Stromal cell of bone marrow (primary cell): Measurements from ENCODE around the gene STAP2.

ENCODE experiments used
- DNase-seq: peaks from one replicate; pipeline ENCODE4 v3.0.0-alpha.2; 2012; ENCODE audit warnings: low read depth

STAP2 gene

DNA sequence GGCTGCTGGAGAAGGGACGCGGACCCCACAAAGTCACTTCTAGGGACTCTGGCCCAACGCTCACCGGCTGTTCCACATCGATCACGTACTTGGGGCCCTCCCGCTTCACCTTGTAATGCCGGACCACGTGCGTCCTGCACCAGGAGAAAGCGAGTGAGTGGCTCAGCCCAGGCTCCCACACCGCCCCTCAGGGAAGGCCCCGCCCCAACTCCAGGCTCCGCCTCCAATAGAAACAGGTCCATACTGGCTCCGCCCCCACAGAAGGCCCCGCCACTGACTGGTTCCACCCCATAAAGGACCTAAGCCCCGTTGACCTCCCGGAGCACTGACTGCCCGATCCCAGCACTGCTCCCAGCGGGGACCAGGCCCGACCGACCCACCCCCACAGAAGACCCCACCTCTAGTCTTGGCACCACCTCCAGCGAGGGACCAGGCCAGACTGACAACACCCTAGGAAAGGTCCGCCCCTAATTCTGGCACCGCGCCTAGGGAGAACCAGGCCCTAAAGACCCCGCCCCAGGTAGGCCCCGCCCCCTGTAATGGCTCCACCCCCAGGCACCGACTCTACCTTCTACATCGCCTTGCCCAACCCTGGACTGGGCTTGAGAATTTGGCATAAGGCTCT, 11.3 kb downstream of the STAP2 start:
- DNase-seq = no peak

DNA sequence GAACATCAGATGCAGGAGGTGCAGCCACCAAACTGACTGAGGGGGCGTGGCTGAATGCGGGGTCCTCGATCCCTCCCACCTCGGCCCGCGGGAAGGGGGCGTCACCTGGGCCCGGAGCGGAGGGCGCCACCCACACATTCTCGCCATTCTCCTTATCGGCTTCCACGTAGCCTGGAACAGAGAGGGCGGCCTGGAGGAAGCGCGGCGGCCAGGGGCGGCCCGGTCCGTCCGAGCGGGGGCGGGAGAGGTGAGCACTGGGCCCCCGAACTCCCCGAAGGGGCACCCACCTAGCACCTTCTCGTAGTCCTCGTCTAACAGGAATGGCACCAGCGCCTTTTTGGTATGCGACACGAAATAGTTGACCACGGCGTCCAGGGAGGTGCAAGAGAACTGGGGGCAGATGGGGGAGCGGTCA, 11.8 kb downstream of the STAP2 start:
- DNase-seq = no peak

DNA sequence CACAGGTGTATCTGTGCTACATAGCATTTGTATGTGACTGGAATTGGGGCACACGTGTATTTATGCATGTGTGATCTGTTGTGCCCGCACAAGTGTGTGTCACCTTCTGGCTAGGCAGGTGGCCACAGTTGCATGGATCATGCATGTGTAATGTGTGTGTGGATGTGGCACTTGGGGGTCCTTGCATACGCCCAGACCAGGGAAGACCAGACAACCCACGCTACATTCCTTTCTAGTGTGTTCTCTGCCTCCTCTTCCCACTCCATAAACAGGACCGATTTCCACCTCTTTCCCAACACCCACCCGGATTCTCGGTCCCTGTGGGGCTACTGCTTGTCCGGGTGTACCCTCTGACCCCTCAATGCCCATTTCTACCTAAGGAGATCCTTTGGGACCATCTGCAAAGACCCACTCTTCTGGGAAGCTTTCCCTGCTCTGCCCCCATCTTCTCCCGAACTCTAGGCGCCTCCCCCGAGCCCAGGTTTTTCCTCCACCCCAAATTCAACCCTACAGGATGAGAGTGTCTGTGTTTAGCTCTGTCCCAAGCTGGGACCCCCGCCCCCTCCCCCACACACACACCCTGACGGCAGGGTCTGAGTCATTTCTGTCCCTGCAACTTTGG, 12.3 kb downstream of the STAP2 start:
- no peak for DNase-seq

DNA sequence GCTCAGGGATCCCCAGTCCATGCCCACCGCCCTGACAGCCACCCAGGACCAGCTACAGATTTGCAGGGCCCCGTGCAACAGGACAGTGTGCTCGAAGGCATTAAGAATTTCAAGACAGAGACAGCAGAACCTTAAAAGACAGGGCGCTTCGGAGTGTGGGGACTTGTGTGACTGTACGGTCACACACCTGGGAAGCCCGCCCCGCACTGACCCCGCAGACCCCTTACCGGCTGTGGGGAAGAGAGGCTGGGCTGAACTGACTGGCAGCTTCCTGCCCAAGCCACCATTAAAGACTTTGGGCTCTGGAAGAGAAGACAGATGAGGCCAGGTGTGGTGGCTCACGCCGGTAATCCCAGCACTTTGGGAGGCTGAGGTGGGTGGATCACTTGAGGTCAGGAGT, 14.4 kb downstream of the STAP2 start:
- DNase-seq = no peak

DNA sequence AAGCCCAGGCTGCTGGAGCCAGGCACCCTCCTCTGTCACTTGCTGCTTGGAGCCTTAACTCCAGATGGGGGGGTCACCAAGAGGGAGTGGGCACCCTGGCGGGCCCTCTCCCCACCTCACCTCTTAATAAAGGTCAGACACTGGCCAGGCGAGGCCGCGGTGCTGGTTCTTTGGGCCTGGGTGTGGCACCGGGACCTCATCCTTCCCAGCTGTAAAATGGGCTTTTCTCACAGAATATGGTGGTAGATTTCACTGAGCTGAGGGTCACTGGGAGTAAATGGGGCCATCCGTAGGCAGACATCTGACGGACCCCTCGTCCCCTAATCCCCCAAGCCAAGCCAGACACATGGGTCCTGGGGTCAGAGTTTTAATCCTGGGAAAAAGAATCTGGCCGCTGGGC, 14.9 kb downstream of the STAP2 start:
- DNase-seq = no peak

DNA sequence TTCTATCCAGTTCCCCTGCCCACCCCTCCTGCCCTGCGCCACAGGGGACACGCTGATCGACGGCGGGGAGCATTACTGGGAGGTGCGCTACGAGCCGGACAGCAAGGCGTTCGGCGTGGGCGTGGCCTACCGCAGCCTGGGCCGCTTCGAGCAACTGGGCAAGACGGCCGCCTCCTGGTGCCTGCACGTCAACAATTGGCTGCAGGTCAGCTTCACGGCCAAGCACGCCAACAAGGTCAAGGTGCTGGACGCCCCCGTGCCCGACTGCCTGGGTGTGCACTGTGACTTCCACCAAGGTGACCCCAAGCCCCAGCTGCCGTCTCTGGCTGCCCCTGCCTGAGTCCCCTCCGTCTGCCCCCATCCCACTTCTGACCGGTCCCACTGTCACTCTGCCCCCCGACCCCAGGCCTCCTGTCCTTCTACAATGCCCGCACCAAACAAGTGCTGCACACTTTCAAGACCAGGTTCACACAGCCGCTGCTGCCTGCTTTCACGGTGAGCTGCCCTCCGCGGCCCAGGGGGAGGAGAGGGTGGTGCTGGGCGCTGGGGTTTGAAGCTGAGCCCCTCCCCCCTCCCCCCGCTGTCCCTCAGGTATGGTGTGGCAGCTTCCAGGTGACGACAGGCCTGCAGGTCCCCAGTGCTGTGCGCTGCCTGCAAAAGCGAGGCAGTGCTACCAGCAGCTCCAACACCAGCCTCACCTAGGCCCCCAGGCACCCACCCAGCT, 15.5 kb downstream of the STAP2 start:
- no peak for DNase-seq

DNA sequence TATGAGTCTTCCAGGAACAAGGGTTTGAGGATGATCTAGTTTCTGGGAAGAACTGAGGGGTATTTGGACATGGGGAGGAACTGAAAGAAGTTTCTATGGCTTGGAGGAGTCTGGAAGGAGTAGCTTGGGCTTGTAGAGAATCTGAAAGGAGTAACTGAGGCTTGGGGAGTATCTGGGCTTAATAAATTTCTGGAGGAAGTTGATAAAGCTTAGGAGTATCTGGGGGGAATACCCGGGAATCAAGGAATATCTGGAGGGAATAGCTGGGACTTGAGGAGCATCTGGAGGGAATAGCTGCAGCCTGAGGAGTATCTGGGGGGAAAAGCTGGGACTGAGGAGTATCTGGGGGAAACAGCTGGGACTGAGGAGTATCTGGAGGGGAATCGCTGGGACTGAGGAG, 18.2 kb downstream of the STAP2 start:
- DNase-seq = no peak

DNA sequence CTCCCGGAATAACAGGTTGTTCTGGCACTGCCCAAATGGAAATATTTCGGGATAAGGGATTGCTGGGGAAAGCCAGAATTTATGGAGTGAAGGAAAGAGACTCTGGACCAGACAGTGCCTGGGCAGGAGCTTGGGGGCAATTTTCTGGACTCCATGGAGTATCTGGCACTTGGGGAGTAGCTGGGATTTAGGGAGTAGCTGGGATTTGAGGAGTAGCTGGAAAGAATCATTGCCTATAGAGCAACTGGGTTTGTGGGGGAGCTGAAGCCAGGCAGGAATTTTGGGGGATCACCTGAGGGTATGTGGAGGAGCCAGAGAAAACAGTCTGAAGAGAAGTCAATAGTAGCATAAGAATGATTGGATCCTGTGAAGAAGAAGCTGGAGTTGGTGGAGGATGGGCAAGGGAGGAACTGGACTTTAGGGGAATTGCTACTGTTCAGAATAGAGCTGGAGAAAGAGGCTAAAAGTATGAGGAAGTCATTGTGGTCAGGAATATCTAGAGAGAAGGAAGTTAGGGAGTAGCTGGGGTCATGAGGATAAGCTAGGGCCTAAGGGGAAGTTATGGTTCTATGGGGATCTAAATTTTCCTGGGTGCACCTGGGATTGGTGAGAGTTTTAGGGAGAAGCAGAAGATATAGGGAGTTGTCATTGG, 19.4 kb downstream of the STAP2 start:
- no peak for DNase-seq

DNA sequence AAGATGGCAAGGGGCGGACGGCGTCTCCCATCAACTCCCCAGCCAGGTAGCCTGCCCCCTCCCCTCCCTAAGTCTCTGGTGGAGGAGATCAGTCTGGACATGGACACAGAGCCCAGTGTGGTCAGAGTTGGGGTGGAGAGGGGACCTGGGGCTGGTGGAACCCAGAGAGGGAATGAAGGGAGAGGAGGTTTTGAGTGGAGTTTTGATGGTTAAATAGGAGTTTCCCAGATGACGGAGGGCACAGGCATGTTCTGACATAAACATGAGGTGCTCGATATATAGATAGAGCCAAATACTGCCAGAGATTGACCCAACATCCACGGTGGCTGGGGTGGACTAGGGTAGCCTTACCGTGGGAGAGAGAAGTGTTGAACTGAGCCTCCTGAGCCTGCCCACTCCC, 20.2 kb downstream of the STAP2 start:
- no peak for DNase-seq

DNA sequence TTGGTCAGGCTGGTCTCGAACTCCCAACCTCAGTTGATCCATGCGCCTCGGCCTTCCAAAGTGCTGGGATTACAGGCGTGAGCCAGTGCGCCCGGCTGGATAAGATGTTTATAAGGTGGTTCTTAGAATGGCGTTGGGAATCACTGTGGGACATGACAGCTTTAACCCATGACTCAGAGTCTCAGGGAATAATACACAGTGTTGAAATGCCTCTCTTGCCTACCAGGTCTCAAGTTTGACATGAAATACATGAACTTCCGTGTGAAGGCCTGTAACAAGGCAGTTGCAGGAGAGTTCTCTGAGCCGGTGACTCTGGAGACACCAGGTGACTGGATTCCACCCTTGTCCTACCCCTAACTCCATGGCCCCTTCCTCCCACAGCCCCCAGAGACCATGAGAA, 21.7 kb downstream of the STAP2 start:
- no peak for DNase-seq

DNA sequence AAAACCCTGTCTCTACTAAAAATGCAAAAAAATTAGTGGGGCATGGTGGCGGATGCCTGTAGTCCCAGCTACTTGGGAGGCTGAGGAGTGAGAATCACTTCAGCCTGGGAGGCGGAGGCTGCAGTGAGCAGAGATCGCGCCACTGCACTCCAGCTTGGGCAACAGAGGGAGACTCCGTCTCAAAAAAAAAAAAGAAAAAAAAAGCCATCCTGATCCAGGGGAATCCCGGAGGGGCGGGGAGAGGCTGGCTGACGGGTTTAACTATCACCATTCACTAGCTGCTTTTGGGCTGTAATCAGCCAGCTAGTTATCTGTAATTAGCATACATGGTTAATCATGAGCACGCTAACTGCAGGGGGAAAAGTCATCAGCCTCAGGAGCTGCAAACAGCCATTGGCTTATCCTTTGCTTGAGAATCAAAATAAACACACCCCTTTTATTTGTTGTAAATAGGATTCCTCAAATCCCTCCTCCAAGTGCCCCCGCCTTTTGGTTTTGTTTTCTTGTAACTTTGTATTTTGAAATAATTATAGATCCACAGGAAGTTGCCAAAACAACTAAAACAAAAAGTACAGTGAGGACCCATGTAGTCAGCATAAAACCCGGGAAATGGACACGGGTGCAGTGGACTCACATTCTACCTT, 24.7 kb downstream of the STAP2 start:
- DNase-seq = no peak

DNA sequence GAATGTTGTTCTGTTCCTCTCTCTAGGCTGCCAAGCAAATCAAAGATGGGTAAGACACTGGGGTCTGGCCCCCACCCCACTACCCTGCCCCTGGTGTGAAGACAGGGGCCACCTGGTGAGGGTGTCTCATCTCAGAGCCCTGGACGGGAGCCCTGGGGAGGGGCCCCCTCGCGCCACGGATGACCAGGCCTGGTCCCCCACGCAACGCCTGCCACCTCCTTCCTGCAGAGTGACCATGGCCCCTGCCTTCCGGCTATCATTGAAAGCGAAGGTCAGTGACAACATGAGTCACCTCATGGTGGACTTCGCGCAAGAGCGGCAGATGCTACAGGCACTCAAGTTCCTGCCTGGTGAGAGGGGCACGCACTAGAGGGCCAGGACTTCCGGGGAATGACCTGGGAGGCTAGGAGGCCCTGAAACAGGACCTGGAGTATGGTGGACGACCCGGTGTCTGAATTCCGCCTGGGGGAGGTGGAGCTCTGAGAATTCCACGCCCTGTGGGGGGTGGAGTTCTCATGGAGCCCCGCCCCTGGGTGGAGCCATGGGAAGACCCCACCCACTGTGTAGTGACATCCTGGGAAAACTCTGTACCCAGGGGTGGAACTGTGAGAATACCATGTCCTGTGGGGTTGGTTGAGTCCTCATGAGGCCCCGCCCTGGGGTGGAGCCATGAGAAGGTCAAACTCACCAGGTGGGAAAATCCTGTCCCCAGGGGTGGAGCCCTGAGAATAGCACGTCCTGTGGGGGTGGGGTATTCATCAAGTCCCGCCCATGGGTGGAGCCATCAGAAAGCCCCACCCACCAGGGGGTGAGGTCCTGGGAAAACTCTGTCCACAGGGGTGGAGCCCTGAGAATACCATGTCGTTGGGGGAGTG, 28.1 kb downstream of the STAP2 start:
- no peak for DNase-seq

DNA sequence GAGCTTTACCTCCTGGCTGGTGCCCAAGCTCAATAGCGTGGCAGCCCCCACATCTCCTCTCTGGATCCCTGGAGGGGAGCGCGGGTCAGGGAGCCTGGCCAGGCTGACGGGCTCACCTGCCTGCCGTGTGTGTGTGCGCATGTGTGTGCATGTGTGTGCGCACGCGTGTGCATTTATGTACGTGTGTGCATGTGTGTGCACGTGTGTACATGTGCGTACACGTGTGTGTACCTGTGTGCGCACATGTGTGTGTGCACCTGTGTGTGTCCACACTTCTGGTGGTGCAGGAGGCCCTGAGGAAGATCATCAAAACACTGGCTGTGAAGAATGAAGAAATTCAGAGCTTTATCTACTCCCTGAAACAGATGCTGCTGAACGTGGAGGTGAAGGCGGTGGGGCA, 33.0 kb downstream of the STAP2 start:
- no peak for DNase-seq

DNA sequence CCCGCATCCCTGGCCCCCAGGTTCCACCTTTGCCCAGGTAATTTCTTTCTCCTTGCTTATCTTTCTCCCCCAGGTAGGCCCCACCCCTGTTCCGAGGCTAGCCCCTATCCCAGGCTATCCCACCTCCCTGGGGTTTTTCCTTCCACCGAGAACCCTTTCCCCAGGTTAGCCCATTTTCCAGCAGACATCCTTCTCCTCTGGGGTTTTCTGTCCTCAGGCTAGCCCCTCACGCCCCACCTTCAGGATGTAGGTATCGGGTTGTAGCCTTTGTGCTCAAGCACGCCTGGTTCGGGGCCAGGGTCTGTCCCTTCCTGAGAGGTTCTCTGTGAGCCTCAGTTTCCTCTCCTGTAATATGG, 33.4 kb downstream of the STAP2 start:
- DNase-seq = no peak

DNA sequence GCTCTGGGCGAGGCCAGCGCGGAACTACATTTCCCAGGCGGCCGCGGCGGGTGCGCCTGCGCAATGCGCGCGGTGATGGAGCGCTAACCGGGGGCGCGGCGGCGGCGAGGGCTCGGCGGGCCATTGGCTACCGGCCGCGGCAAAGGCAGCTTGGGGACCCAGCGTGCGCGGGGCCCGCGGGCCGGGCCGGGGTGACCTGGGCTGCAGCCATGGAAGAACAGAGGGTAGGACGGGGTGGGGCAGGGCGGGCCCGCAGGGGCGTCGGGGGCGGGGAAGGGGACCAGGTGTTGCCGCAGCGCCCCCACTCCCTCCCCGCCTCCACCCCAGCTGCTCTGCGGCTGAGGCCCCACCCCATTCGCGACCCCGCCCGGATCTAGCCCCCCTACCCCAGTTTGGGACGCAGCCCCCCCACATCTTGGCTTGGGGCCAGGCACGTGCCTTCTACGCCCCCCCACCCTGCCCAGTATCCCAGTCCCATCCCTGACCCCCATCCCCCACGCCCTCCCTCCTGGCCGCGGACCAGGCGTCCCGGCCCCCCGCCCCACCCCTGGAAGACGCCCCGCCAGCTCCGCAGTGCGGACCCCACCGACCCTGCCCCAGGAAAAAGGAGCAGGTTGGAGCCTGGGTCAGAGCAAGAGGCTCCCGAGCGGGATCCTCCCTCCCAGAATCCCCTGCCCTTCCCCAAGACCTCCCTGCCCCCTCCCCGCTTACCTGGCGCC, 33.9 kb downstream of the STAP2 start, which contains the start of gene FSD1:
Gene FSD1, plus strand, starts transcription at position 61 of the 719 bp plus-strand sequence. Its CDS starts 149 bp downstream, at position 210.
- peak; percentile 3 for DNase-seq

DNA sequence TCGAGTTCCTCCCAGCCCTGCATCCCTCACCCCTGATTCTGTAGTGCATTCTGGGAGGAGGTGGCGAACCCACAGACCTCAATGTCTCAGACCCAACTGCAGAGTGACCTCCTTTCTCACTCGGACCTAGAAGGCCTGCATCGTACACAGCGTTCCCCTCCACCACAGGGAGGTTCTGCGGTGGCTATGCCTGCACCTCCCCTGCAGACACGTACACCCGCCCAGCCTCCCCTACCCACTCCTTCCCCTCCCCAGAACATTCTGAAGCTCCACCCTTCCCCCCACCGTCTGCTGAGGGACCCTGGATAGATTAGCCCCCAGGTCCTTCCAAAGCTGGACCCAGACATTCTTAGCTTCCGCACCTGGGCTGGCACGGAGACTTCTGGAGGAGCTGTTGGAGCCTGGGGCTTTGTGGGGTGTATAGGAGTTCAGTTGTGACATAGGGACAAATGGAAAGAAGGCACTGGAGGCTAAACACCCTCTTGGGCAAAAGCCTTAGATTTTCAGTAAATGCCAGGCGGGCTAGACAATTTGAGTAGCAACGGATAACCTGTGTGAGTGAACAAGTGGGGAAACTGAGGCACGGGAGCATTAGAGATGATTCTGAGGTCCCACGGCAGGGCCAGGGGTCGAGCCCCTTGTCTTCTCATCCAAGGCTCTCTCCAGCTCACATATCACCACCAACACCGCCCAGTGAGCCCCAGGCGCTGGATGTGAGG, 34.6 kb downstream of the STAP2 start:
- no peak for DNase-seq

DNA sequence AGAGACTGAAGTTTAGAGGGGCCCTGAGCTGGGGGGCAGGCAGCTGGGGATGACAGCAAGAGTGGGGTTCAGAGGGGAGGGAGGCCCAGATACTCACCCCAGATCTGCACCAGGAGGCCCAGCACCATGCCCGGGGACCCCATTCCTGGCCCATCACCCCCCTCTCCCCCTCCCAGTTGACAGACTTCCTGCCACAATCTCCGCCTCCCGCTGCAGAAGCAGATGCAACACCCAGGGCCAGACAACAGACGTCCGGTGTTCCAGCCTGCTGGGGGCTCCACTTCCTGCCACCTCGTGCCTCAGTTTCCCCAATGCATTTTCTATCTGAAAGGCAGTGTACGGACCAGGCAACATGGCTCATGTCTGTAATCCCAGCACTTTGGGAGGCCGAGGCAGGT, 36.4 kb downstream of the STAP2 start, which contains the start of gene TMIGD2:
Gene TMIGD2, minus strand, starts transcription at position 147 of the 398 bp plus-strand sequence. Its CDS starts 4 bp downstream, at position 143.
- DNase-seq = no peak

DNA sequence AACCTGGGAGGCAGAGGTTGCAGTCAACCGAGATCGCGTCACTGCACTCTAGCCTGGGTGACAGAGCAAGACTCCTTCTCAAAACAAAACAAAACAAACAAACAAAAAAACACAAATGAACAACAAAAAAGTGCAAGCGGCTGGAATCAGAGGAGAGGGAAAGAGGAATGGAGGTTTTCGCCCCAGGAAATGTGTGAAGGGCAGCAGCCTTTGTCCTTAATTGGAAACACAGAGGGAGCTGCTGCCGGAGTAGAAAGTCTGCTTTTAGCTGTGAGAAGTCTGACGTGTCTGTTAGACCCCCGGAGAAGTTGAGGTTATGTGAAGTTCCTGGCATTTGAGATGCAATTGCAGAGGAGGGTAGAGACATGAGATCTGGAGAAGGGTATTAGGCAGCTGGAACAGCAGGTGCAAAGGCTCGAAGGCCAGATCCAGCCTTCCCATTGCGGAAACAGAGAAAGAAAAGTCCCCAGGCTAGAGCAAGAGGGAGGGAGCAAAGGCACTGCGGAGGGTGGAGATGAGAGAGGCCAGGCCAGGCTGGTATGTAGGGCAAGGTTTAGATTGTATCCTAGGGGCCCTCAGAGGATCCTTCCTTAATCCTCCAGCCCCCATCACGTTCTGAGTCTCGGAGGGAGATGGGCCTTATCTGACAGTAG, 36.9 kb downstream of the STAP2 start:
- DNase-seq = no peak

DNA sequence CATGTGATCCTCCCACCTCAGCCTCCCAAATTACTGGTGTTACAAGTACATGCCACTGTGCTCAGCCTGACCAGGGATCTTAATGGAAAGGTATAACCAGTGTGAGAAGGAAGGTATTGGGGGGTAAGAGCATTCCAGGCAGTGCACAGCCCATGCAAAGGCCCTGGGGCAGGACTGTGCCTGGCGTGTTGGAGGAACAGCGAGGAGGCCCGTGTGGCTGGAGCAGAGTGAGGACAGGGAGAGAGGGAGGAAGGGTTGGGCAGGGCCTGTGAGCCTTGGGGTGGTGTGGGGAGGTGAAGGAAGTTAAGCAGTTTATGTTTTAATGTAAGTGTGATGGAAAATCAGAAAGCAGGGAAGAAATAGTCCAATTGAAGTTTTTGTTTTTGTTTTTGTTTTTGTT, 38.0 kb downstream of the STAP2 start:
- no peak for DNase-seq
